Measurements from ENCODE around the gene POLR3C.
"Not testable (repeated sequence)": the region's sequence is repeated elsewhere in the genome, so short reads cannot be mapped to it uniquely, and the experiment has no call there.

POLR3C gene

GRCh38 chr1:145824499-145824842 lies 471 bp downstream of the POLR3C start:
- DNase-seq, result no peak

GRCh38 chr1:145826030-145826429 lies 2.0 kb downstream of the POLR3C start:
- no peak for DNase-seq

GRCh38 chr1:145827966-145828365 lies 4.0 kb downstream of the POLR3C start:
- DNase-seq, result no peak

- peak; percentile 17 for DNase-seq
Measured at GRCh38 chr1:145828367-145829026, 4.5 kb downstream of the POLR3C start.

- not testable (repeated sequence) for DNase-seq
Measured at GRCh38 chr1:145830810-145831209, 6.8 kb downstream of the POLR3C start.

- no peak for DNase-seq
Measured at GRCh38 chr1:145837656-145838055, 13.7 kb downstream of the POLR3C start.

GRCh38 chr1:145843031-145843430 lies 19.0 kb downstream of the POLR3C start:
- no peak for DNase-seq

GRCh38 chr1:145845144-145845513 lies 21.1 kb downstream of the POLR3C start:
- no peak for DNase-seq

- peak; percentile 72 for DNase-seq
Measured at GRCh38 chr1:145845514-145846161, 21.6 kb downstream of the POLR3C start, which contains the start of gene NUDT17. Gene NUDT17 (plus strand): TSS chr1:145845630. CDS start chr1:145845641, 11 bp downstream.

- peak; percentile 24 for DNase-seq
Measured at GRCh38 chr1:145846201-145846612, 22.2 kb downstream of the POLR3C start.

GRCh38 chr1:145847827-145848226 lies 23.8 kb downstream of the POLR3C start:
- no peak for DNase-seq

- DNase-seq, result peak; percentile 86
Measured at GRCh38 chr1:145849356-145850160, 25.6 kb downstream of the POLR3C start.

- no peak for DNase-seq
Measured at GRCh38 chr1:145855426-145855948, 31.5 kb downstream of the POLR3C start.

- DNase-seq, result no peak
Measured at GRCh38 chr1:145857170-145857569, 33.2 kb downstream of the POLR3C start.

GRCh38 chr1:145858238-145858900 lies 34.4 kb downstream of the POLR3C start:
- no peak for DNase-seq

- peak; percentile 95 for DNase-seq
Measured at GRCh38 chr1:145858901-145859490, 35.0 kb downstream of the POLR3C start, which contains the start of gene PIAS3. Gene PIAS3 (minus strand): TSS chr1:145859081. CDS start chr1:145858990, 91 bp downstream.

GRCh38 chr1:145859491-145860023 lies 35.6 kb downstream of the POLR3C start:
- DNase-seq, result peak; percentile 88

- peak; percentile 23 for DNase-seq
Measured at GRCh38 chr1:145863282-145864018, 39.5 kb downstream of the POLR3C start.

GRCh38 chr1:145868232-145868631 lies 44.2 kb downstream of the POLR3C start:
- no peak for DNase-seq

- peak; percentile 28 for DNase-seq
Measured at GRCh38 chr1:145871994-145872924, 48.3 kb downstream of the POLR3C start.

Data from fibroblast of upper back skin (primary cell).